Right lung (tissue), 5 donors: ENCODE results near the gene TRIM33. TPM values are rescaled to one million over a fixed set of nuclear protein-coding genes. Genes with fewer than 3 reads are reported as not detected.

Experiments
- DNase-seq, 2 donors: peaks; one replicate each; pipeline ENCODE4 v3.0.0-alpha.2; 2013
- polyA plus RNA-seq, 5 donors: library from polyadenylated mRNA; unstranded; fragments of 120-200 nt; gene quantifications; one replicate each; pipeline versions ENCODE4 v1.2.1 to v1.2.3, GENCODE V29; 2013; ENCODE audit warnings: inconsistent platforms in 1 of 5, low replicate concordance in 1 of 5; ENCODE audit not compliant: insufficient read length in 5 of 5, insufficient read depth in 1 of 5

TRIM33 gene
- polyA plus RNA-seq, 5 donors = 36.0 to 62.9 (median 54.5) TPM

GRCh38 chr1:114355240-114355639 lies 155.8 kb downstream of the TRIM33 start:
- no peak for DNase-seq

DNA sequence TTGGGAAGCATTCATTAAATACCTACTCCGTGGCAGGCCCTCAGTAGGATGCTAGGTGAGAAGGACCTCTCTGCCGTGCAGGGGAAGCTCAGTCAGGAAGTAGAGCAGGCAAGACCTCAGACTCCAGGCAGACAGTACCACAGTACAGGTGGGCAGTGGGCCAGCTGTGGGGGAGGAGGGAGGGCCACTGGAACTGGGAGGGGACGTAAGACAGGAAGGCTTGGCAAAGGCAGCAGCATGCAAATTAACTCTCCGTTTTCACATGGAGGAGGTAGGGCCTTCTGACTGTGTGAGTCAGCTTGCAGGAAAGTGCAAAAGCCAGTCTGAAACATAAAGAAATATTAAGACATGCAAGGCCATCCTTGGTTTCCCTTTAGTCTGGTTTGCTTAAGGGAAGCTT lies 157.7 kb downstream of the TRIM33 start:
- peak; percentile 62 for DNase-seq

- DNase-seq = peak; percentile 34 to 40
These were observed 158.2 kb downstream of the TRIM33 start for GRCh38 chr1:114352797-114353196.

DNA sequence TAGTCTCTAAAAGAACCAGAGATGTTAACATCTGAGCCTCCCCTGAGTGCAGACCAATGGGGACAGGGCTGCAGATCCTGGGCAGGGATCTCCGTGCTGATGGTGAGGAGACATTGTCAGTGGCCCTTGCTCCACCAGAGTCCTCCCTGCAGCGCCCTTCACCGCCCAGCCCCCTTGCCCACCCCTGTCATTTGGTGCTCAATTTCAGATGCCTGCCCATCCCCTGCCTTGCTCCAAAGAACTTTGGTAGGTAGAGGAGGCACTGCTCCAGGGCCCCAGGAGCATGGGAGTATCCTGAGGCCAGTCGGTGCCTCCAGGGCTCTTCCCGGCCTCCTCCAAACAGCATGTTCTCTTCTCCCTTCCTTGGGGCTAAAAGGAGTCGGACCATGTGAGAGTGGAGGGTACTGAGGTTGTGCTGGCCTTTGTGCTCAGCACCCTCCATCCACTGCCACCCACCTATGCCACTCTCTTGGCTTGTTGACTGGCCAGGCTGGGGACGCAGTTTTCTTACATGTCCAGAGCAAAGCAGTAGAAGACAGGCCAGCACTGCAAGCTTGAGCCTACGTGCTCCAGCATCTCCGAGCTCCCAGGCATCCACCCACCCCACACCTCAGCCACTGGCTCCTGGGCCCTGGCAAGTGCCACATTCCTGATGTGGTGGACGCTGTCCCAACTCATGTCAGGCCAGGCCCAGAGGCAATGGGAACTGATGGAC lies 160.1 kb downstream of the TRIM33 start:
- no peak for DNase-seq

- DNase-seq = no peak
These were observed 161.0 kb downstream of the TRIM33 start for GRCh38 chr1:114349891-114350605.

DNA sequence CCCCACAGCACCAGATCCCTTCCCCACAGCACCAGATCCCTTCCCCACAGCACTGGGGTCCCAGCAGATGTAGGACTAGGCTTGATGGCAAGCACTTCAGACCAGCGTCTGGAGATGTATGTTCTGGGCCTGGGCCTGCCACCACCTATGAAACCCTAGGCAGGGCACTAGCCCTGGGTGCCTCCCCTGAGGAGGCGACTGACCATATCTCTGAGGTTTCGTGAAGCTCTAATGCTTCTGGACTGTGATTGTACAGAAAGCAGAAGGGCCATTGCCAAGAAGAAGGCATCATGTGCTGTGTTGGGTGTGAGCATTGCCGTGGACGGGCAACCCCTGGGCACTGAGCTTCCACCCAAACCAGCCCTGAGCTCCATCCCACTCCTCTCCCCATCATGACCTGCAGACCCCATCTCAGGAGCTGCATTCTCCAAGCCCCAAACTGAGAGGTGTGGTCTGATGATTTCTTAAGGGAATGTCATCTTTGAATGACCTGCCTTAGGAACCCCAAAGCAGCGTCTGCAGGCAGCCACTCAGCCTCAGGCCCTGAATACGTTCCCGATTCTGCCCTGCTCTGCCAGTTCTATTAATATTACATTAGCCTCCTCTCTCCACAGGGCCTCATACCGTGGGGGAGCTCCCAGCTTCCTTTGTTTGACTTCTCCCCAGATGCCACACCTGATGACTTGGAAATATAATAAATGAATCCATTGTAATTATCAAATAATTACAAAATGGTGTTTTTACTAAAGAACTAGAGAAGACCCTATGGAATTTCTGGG lies 163.4 kb downstream of the TRIM33 start:
- DNase-seq = no peak

DNA sequence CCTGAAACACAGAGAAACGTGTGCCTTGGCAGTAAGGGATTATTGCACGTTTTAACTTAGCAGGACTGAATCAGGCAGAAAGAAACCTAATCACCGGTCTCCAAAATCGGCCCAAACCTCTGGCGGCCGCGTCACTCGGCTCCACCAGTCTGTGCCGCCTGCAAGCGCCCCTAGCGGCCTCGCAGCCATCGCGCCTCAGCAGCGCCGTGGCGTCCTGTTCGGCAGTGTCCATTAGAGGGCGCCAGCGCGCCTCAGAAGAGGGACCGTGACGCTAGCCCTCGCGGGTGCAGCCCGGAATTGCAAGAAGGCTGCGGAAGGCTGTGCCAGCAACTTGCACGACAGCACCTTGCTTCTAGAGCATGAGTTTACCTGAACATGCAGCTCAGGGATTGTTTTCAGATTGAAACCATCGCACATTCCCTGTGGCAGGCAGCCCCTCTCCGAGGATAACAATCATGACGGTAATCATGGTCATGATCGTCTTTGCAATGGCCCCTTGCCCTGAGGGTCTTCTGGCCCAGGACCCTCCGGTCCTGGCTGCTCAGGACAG lies 164.4 kb downstream of the TRIM33 start:
- DNase-seq = peak; percentile 97 to 98

- peak in 1 of 2 donors; percentile 27 for DNase-seq
These were observed 165.0 kb downstream of the TRIM33 start for GRCh38 chr1:114345930-114346479.

GRCh38 chr1:114344656-114345055 lies 166.3 kb downstream of the TRIM33 start:
- no peak for DNase-seq

Other genes starting within 250 kb of the TRIM33 start
- gene BCAS2, start 70.4 kb upstream of the TRIM33 start, polyA plus RNA-seq = 10 to 100 TPM; 43.5 to 61.1 (median 45.7) TPM
- gene DENND2C, start 158.8 kb upstream of the TRIM33 start, polyA plus RNA-seq = 1 to 10 TPM; 4.2 to 5.4 (median 4.6) TPM
- gene AMPD1, start 184.3 kb upstream of the TRIM33 start, polyA plus RNA-seq = 1 to 10 TPM in 1 of 5 donors, under 1 TPM in 1, not detected in 3; 0.18 to 3.0 TPM
- 10 to 100 TPM; 44.7 to 75.8 (median 56.5) TPM for gene NRAS, start 205.6 kb upstream of the TRIM33 start, polyA plus RNA-seq
- gene CSDE1, start 246.8 kb upstream of the TRIM33 start, polyA plus RNA-seq = 100 to 1,000 TPM; 342 to 485 (median 422) TPM